DMS53 treated with DMSO at 0.1 percent for 48 hours (cell line): ENCODE measurements around the gene URB1.
"Not testable (repeated sequence)": the region's sequence is repeated elsewhere in the genome, so short reads cannot be mapped to it uniquely, and the experiment has no call there.

Source experiments
- DNase-seq: peaks from one replicate; lab custom pipeline; 2025; ENCODE audit not compliant: unreplicated experiment; lab: John Stamatoyannopoulos, UW

URB1 gene

GRCh38 chr21:32411350-32412161, 18.7 kb upstream of the URB1 start:
- DNase-seq: no peak

- DNase-seq: no peak
Observed at GRCh38 chr21:32410916-32411315, 18.1 kb upstream of the URB1 start.

- DNase-seq: no peak
Observed at GRCh38 chr21:32410291-32410690, 17.5 kb upstream of the URB1 start.

- DNase-seq: no peak
Observed at GRCh38 chr21:32406405-32406804, 13.6 kb upstream of the URB1 start.

GRCh38 chr21:32403201-32403777, 10.5 kb upstream of the URB1 start:
- peak; percentile 14 for DNase-seq

- DNase-seq: no peak
Observed at GRCh38 chr21:32393677-32394001, 827 bp upstream of the URB1 start.

GRCh38 chr21:32392299-32392879, 423 bp downstream of the URB1 start:
- no peak for DNase-seq

- DNase-seq: no peak
Observed at GRCh38 chr21:32391755-32392154, 1.1 kb downstream of the URB1 start.

- not testable (repeated sequence) for DNase-seq
Observed at GRCh38 chr21:32390537-32391224, 2.1 kb downstream of the URB1 start.

GRCh38 chr21:32389337-32390015, 3.3 kb downstream of the URB1 start:
- DNase-seq: no peak

- no peak for DNase-seq
Observed at GRCh38 chr21:32388306-32388705, 4.5 kb downstream of the URB1 start.

- DNase-seq: no peak
Observed at GRCh38 chr21:32387151-32387550, 5.7 kb downstream of the URB1 start.

GRCh38 chr21:32386195-32386870, 6.5 kb downstream of the URB1 start:
- DNase-seq: no peak

- no peak for DNase-seq
Observed at GRCh38 chr21:32383812-32384211, 9.0 kb downstream of the URB1 start.

GRCh38 chr21:32382108-32382644, 10.6 kb downstream of the URB1 start:
- DNase-seq: no peak

- DNase-seq: no peak
Observed at GRCh38 chr21:32381571-32381970, 11.2 kb downstream of the URB1 start.

- no peak for DNase-seq
Observed at GRCh38 chr21:32380940-32381339, 11.9 kb downstream of the URB1 start.

- DNase-seq: no peak
Observed at GRCh38 chr21:32378956-32379355, 13.9 kb downstream of the URB1 start.

- no peak for DNase-seq
Observed at GRCh38 chr21:32377991-32378390, 14.8 kb downstream of the URB1 start.

- no peak for DNase-seq
Observed at GRCh38 chr21:32377506-32377905, 15.3 kb downstream of the URB1 start.

GRCh38 chr21:32372755-32373154, 20.1 kb downstream of the URB1 start:
- DNase-seq: no peak
